GM12874 (cell line): ENCODE data around the gene ZNF280C.

Experiments used
- CTCF ChIP-seq: IDR thresholded peaks from 2 replicates; pipeline ENCODE4 v1.5.1; 2011; ENCODE audit warnings: low read depth, mild to moderate bottlenecking, control low read depth, low read length, moderate library complexity; ENCODE audit not compliant: insufficient read depth

Gene ZNF280C

GRCh38 chrX:130174937-130175336 lies 93.8 kb downstream of the ZNF280C start:
- TF ChIP-seq CTCF = no peak

- TF ChIP-seq CTCF = no peak
Observed at GRCh38 chrX:130174045-130174704, 94.5 kb downstream of the ZNF280C start.

GRCh38 chrX:130173190-130173895 lies 95.4 kb downstream of the ZNF280C start:
- no peak for TF ChIP-seq CTCF

- no peak for TF ChIP-seq CTCF
Observed at GRCh38 chrX:130172127-130172845, 96.4 kb downstream of the ZNF280C start.

GRCh38 chrX:130171446-130172126 lies 97.1 kb downstream of the ZNF280C start, which contains the start of gene RAB33A:
RAB33A (plus strand) TSS chrX:130171962; CDS start chrX:130172063, 101 bp downstream.
- TF ChIP-seq CTCF = no peak

GRCh38 chrX:130170752-130171445 lies 97.8 kb downstream of the ZNF280C start:
- TF ChIP-seq CTCF = no peak
